Natural killer cell (primary cell): Measurements from ENCODE around the gene DYSF. TPM values are rescaled to one million over a fixed set of nuclear protein-coding genes. Genes with fewer than 3 reads are reported as not detected.

Experiments used
- ATAC-seq, 3 donors: fragments of 150-1000 bp in 2 of 3; fragments of 200-7000 bp in 1 of 3; cut with Tn5 transposase; 1 replicate in 1 of 3; 2 replicates in 2 of 3; pipeline ENCODE4 v1.10.0; 2021; ENCODE audit warnings: mild to moderate bottlenecking in 2 of 3, moderate library complexity in 2 of 3
- DNase-seq, 2 donors: peaks; one replicate each; pipeline versions ENCODE4 v3.0.0 to v3.0.0-alpha.2; 2013 to 2021; ENCODE audit warnings: mixed read lengths in 1 of 2
- H3K27ac ChIP-seq: one replicate; pipeline ENCODE4 v1.5.1; 2013; ENCODE audit warnings: mild to moderate bottlenecking, low read length
- H3K27me3 ChIP-seq: one replicate; pipeline ENCODE4 v1.6.1; 2013; ENCODE audit warnings: low read length; ENCODE audit not compliant: control insufficient read depth, insufficient read depth
- H3K36me3 ChIP-seq: one replicate; pipeline ENCODE4 v1.6.1; 2013; ENCODE audit warnings: low read length; ENCODE audit not compliant: control insufficient read depth, insufficient read depth
- H3K4me1 ChIP-seq: one replicate; pipeline ENCODE4 v1.6.1; 2013; ENCODE audit warnings: low read length; ENCODE audit not compliant: control insufficient read depth, insufficient read depth
- H3K4me3 ChIP-seq: one replicate; pipeline ENCODE4 v1.5.1; 2013; ENCODE audit warnings: low read length
- H3K9me3 ChIP-seq: one replicate; pipeline ENCODE4 v1.6.1; 2013; ENCODE audit warnings: low read length; ENCODE audit not compliant: control insufficient read depth, insufficient read depth
- H3K27ac Mint-ChIP-seq, 2 donors: one replicate each; pipeline ENCODE4 v1.8.0; 2022; ENCODE audit warnings: mild to moderate bottlenecking in 2 of 2, mixed read lengths in 2 of 2, moderate library complexity in 1 of 2
- H3K27me3 Mint-ChIP-seq, 2 donors: one replicate each; pipeline ENCODE4 v1.8.0; 2022; ENCODE audit warnings: low read depth in 2 of 2, mixed read lengths in 2 of 2
- H3K36me3 Mint-ChIP-seq: one replicate; pipeline ENCODE4 v1.8.0; 2022; ENCODE audit warnings: mixed read lengths
- H3K4me1 Mint-ChIP-seq, 2 donors: one replicate each; pipeline ENCODE4 v1.8.0; 2022; ENCODE audit warnings: mixed read lengths in 2 of 2
- H3K4me3 Mint-ChIP-seq: one replicate; pipeline ENCODE4 v1.8.0; 2022; ENCODE audit warnings: mild to moderate bottlenecking, moderate library complexity, mixed read lengths
- H3K9me3 Mint-ChIP-seq, 2 donors: one replicate each; pipeline ENCODE4 v1.8.0; 2022; ENCODE audit warnings: mixed read lengths in 2 of 2
- WGBS: methylation state at CpG from one replicate; pipeline ENCODE4 v1.1.7; 2013; ENCODE audit warnings: missing lambda C conversion rate; ENCODE audit not compliant: insufficient coverage; 5-methylcytosine and 5-hydroxymethylcytosine counted together
- intact Hi-C: fragments of 100-400 bp; cut with micrococcal nuclease; formaldehyde crosslinking; loops from one replicate; pipeline ENCODE4 v1.14.2; 2022
- total RNA-seq, 4 donors: library from RNA; stranded (reverse); fragments of 120-200 nt in 1 of 4; gene quantifications; one replicate each; pipeline versions ENCODE4 v1.2.3 to v1.2.4, GENCODE V29; 2013 to 2022
- TF ChIP-seq, protein P1 (sequence below): fragments of 200-600 bp; IDR thresholded peaks from one replicate; pipeline ENCODE4 v1.8.0; 2022; ENCODE audit warnings: antibody characterized with exemption

Gene DYSF
- total RNA-seq, 3 donors from 2014 or later (not counting 1 experiment from before 2014, with no cell fraction given) = 11.4 to 19.5 (median 12.4) TPM

DNA sequence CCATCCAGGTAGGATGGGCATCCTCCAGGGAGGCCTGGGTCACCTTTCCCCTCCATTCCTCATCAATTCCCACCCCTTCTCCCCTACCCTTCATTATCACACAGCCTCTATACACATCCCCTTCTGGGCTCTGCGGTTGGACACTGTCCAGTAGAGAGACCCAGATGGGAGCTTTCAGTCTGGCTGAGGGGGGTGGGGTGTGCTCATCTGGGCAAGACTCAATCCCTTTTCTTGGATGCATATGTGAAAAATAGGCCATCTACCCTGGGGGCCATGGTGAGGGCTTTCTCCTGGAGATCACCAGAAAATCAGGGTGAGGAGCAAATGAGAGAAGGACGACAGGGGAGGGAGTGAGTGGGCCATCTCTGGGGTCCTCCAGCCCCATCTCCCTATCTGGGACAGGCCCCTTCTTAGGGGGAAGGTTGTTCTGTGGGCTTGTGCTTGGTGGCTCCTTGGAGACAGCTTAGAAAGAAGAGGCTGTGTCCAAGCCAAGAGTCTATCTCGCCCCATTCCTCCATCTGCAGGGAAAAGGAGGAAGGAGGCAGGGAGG is 160.1 kb downstream of the DYSF start:
- Mint-ChIP-seq H3K36me3 (no peaks in the 10 kb centered on the region), H3K4me3 (no peak overlapping the region), H3K4me1 (no peaks in the 10 kb centered on the region), H3K9me3 (no peaks in the 10 kb centered on the region), H3K27ac (no peak overlapping the region), H3K27me3 (no peaks in the 10 kb centered on the region)
- ATAC-seq (no peak), DNase-seq (no peak)
- peaks cover 11% of the 10 kb centered on the region for H3K9me3 ChIP-seq
- no peak overlapping the region for H3K27ac ChIP-seq
- H3K36me3 ChIP-seq = peaks cover 2% of the 10 kb centered on the region
- H3K4me1 ChIP-seq = no peaks in the 10 kb centered on the region
- TF ChIP-seq, protein P1, sequence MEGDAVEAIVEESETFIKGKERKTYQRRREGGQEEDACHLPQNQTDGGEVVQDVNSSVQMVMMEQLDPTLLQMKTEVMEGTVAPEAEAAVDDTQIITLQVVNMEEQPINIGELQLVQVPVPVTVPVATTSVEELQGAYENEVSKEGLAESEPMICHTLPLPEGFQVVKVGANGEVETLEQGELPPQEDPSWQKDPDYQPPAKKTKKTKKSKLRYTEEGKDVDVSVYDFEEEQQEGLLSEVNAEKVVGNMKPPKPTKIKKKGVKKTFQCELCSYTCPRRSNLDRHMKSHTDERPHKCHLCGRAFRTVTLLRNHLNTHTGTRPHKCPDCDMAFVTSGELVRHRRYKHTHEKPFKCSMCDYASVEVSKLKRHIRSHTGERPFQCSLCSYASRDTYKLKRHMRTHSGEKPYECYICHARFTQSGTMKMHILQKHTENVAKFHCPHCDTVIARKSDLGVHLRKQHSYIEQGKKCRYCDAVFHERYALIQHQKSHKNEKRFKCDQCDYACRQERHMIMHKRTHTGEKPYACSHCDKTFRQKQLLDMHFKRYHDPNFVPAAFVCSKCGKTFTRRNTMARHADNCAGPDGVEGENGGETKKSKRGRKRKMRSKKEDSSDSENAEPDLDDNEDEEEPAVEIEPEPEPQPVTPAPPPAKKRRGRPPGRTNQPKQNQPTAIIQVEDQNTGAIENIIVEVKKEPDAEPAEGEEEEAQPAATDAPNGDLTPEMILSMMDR = no peak
- no peaks in the 10 kb centered on the region for H3K27me3 ChIP-seq
- H3K4me3 ChIP-seq = no peak overlapping the region
- WGBS = 97% methylated on average over 3 of the region's 3 CpGs
- intact Hi-C loops = no loop called here

DNA sequence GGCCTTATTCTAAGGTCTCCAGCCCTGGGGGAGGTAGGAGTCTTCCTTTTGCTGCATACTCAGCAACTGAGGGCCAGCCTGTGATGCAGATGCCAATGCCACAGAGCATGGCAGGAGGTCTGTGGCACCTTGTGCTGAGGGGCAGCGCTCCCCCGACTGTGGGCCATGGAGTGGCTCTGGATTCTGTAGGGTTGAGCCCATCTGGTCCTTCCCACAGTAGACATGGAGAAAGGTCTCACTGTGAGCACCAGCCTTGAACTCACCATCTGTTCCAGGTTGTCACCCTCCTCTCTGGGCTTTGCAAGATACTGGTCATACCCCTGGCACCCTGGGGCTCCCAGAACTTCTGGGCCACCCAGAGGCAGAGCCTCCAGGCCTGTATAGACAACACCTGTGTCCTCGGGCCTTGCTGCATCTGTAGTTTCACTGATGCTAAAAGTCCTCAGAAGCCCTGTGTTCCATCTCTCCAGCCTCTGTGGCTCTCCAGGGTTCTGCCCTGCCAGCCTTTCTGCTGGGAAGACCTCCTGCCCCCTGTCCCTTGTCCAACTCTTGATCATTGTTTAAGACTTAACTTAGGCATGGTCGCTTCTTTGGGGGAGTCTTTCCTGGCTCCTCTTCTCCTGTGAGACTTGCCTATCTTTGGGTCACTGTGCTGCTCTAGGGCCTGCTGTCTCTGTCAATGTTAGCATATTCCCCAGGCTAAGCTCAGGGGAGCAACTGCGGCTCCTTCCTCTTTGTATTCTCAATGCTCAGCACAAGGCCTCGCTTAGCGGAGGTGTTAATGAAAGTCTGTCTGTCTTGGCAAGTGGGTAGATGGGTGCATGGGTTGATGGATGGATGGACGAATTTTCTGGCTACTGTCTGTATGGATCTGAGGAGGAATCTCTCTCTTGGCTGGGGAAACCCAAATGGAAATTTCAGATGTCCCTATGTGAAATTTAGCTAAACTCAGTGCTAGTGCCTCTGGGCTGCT is 160.9 kb downstream of the DYSF start:
- Histone ChIP-seq H3K4me3 (no peak overlapping the region), H3K27me3 (no peaks in the 10 kb centered on the region), H3K9me3 (peaks cover 12% of the 10 kb centered on the region), H3K4me1 (no peaks in the 10 kb centered on the region), H3K36me3 (peaks cover 2% of the 10 kb centered on the region), H3K27ac (no peak overlapping the region)
- peak in 1 of 2 donors; percentile 7 for DNase-seq
- ATAC-seq = no peak
- Mint-ChIP-seq H3K4me3 (no peak overlapping the region), H3K36me3 (no peaks in the 10 kb centered on the region), H3K4me1 (no peaks in the 10 kb centered on the region), H3K27me3 (no peaks in the 10 kb centered on the region), H3K9me3 (no peaks in the 10 kb centered on the region), H3K27ac (no peak overlapping the region)
- intact Hi-C loops = no loop called here
- TF ChIP-seq, protein P1 = no peak
- 90% methylated on average over 8 of the region's 8 CpGs for WGBS

DNA sequence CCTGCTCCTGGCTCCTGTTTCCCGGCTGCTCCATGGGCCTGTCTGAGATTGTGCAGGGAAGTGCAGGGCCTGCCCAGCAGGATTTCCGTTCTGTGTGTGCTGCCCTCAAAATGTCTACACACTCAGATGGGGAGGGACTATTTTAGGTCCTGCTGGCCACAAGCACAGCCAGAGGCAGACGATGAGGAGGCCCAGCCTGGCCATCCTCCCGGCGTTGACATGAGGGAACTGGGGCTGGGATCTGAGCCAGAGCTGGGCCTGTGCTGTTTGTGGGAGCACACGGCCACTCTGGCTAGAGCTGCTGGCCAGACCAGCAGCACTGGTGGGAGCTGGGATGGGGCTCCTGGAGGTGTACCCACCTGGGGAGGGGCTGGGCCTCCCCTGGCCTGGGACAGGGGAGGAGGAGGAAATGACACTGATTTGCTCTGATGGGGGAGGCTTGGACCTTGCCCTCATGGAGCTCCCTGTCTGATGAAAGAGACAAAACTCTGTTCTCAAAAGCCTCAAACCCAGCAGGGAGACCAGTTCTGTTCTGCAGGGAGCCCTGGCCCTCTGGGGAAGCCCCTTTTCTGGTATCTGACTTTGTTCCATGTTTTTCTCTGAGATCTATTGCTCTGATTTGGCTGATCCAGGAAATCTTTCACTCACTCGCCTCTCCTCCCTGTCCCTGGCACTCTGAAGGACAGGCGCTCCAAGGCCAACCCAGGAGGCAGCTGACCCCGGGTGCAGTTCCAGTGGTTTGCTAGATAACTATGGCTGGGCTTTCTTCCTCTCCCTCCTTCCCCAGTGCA is 161.8 kb downstream of the DYSF start:
- H3K27me3 Mint-ChIP-seq = no peaks in the 10 kb centered on the region
- H3K27ac Mint-ChIP-seq = no peak overlapping the region
- Histone ChIP-seq H3K27me3 (no peaks in the 10 kb centered on the region), H3K9me3 (peaks cover 12% of the 10 kb centered on the region), H3K36me3 (peaks cover 2% of the 10 kb centered on the region), H3K4me1 (no peaks in the 10 kb centered on the region), H3K27ac (no peak overlapping the region), H3K4me3 (no peak overlapping the region)
- WGBS = 78% methylated on average over 9 of the region's 9 CpGs
- peak in 1 of 2 donors; percentile 13 for DNase-seq
- H3K9me3 Mint-ChIP-seq = no peaks in the 10 kb centered on the region
- H3K4me1 Mint-ChIP-seq = no peaks in the 10 kb centered on the region
- TF ChIP-seq, protein P1 = no peak
- H3K36me3 Mint-ChIP-seq = no peaks in the 10 kb centered on the region
- intact Hi-C loops = no loop called here
- H3K4me3 Mint-ChIP-seq = no peak overlapping the region
- no peak for ATAC-seq
